Ecto neural progenitor cell (in vitro differentiated cells): ENCODE data around the gene HAUS2.
"Not testable (repeated sequence)": the region's sequence is repeated elsewhere in the genome, so short reads cannot be mapped to it uniquely, and the experiment has no call there.

ENCODE experiments used
- DNase-seq: peaks from one replicate; pipeline ENCODE4 v3.0.0-alpha.2; 2018; ENCODE audit warnings: low spot score

HAUS2 gene

DNA sequence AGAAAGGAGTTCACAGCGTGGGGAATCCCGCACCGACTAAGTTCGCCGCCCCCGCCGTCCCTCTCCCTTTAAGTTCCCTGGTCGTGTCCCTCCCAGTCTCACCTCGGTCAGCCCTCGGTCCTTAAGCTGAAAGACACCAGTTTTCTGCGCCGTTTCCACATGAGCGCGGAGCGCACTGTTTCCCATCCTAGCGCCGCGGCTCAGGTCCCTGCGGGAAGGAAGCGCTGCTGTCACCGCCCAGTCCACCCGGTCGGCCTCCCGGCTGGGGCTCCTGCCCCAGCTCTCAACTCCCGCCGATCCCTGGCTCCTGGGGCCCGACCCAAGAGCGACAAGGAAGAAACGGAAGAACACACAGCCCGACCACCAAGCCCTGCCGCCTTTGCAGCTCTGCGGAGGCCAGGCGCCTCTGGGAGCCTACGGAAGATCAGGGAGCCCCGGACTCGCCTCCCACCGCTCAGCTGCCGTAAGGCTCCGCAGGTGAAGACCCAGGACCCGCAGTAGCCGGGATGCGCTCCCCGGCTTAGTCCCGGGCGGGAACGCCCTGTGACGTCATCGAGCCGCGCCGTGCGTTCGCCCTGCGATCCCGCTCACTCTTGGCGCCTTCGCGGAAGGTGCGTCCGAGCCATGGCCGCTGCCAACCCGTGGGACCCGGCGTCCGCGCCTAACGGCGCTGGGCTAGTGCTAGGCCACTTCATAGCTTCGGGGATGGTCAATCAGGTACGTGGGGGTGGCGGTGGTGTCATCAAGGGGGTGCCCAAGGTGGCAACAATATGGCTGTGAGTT, at the start of gene HAUS2, which contains the start of gene LRRC57:
Gene HAUS2, plus strand, starts transcription at position 590 of the 783 bp plus-strand sequence. Its CDS starts 35 bp downstream, at position 625.
Gene LRRC57, minus strand, starts transcription at position 545 of the 783 bp plus-strand sequence. Its CDS starts 359 bp downstream, at position 186.
- DNase-seq = peak; percentile 97

- DNase-seq = no peak
These were observed 48.6 kb upstream of the HAUS2 start for GRCh38 chr15:42499858-42500609.

DNA sequence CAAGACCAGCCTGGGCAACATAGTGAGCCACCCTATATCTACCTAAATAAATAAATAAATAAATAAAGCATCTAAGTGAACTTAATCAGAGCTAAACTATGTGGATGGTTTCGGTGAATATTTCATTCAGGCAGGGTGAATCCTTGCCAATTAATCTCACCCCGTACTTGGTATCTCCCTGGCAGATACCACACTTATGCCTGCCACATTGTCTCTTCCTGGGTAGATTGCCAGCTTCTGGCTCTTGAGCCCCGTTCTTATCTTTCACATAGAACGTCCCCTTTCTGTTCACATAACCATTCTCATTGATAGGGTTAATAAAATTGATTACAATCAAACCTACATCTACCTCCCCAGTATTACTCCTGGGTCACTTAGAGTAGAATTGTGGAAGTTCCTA, 46.2 kb upstream of the HAUS2 start:
- no peak for DNase-seq

DNA sequence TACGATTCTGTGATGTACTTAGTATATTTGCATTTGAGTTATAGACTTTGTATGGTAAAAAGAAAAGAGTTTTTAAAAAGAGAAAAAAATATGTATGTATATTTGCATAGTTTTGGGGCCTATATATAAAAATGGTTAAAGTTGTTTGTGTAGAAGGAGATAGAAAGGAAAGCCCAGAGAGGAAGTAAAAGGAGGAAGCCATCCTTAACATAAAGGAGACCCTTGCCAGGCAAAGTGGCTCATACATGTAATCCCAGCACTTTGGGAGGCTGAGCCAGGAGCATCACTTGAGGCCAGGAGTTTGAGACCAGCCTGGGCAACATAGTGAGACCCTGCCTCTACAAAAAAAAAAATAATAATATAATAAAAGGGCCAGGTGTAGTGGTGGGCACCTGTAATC, 44.8 kb upstream of the HAUS2 start:
- DNase-seq = no peak

DNA sequence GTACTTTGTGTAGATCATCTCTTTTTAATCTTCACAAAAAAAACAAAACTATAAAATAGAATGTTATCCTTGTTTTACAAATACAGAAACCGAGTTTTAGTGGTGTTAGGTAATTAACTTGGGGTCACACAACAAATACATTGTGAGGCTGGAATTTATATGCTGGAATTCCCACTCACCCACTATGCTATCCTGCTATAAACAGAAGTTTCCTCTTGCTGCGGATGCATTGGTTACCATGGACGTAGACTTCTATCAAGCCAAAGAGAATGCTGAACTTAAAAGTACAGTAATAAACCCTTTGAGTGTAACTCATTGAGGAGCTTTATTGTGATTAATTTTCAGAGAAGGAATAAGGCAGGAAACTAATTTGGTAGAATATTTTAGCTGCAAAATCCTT, 44.0 kb upstream of the HAUS2 start:
- DNase-seq = no peak

GRCh38 chr15:42507514-42507913, 41.1 kb upstream of the HAUS2 start:
- no peak for DNase-seq

GRCh38 chr15:42508263-42508690, 40.4 kb upstream of the HAUS2 start:
- DNase-seq = no peak

DNA sequence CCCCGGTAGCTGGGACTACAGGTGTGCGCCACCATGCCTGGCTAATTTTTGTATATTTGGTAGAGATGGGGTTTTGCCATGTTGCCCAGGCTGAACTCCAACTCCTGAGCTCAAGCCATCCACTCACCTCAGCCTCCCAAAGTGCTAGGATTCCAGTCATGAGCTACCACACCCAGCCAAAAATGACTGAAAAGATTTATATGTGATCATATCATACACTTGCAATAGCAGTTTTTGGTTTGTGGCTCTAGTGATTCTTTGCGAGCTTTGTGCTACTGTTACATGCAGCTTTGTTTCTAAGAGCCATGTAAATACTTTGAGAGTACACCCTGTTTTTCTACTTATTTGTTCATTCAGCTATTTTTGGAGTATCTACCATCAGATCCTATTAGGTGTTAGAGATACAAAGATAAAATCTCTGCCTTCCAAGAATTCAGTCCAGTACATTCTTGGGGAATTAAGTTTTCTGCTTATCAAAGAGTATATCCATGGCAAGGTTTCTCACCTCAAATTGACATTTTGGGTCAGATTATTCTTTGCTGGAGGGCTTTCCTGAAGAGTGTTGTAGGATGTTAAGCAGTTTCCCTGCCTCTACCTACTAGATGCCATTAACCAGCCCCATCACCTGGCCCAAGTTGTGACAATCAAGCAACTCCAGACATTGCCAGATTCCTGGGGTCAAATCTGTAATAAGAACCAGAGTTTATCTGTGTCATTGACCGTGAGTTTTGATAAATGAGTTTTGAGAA, 38.2 kb upstream of the HAUS2 start:
- DNase-seq = no peak

- DNase-seq = no peak
These were observed 37.6 kb upstream of the HAUS2 start for GRCh38 chr15:42511007-42511391.

DNA sequence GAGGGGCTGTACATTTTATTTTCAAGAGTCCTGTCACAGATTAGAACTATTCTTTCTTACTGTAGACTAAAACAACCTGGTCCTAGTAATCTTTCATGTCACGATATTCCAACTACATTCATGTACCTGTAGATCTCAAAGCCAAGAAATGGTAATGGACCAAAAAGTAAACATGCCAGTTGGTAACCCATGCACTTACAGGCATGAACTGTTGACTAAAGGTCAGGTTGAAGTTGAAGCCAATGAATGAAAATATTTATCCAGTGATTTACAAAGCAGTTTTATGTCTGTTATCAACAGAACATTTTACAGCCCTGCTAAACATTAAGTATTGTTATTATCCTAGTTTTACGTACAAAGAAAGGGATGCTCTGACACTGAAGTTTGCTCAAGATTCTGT, 25.3 kb upstream of the HAUS2 start:
- DNase-seq = no peak

DNA sequence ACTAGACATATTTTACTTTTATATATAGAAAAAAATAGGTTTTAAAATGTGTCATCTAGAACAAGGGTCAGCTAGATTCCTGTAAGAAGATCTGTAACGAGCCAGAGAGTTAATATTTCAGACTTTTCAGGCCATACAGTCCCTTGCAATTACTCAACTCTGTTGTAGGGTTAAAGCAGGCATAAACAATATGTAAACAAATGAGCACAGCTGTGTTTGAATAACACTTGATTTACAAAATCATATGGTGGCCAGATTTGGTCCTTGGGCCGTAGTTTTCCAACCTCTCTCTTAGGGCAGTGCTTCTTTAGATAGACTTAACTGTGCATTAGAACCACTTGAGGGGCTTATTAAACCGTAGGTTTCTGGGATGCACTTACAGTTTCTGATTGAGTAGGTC, 19.7 kb upstream of the HAUS2 start:
- DNase-seq = no peak

DNA sequence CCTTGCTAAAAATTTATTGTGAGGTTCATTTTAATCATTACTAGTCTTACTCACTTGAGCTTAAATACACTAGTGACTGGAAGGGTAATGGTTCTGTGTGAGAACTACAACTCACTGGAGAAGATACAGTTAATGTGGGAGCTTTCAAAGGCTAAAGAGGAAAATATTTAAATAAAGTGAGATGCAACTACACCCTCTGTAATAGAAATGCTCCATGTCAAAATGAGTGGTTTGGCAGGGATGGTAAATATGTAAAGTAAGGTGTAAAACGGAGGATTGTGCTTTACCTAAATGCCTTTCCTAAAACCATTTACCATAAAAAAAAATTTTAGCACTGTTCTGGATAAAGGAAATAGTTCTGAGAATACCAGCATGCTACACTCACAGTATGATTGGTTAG, 15.4 kb upstream of the HAUS2 start:
- DNase-seq = no peak

DNA sequence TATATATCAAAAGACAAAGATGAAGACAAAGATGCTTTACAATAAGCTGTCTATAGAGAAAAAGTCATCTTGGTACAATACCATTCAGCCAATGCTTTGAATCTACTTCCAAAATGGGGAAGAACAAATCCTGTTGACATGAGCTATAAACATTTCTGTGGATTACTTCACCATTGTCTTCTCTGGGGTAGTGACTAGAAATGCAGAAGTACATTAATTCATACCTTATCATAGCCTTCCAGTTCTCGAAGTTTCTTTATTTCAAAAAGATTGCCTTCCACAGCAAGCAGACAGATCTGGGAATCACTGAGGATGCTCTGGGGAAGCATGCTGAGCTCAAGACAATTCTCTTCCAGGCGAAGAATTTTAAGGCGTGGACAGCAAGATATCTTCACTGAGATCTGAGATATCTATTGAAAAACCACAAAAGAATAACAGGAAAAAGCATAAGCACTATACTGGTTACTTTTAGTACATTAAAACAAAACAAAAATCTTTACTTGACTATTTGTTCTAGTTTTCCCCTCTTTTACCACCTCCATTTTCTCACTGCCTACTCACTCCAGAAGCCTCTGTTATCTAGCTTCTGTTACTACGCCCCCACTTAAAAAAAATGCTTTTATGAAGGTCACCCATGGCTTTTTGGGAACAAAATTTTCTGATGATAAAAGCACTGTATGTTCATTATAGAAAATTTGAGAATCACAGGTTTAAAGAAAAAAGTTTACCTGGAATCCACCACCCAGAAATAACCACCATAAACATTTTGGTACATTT, 3.6 kb upstream of the HAUS2 start:
- no peak for DNase-seq

GRCh38 chr15:42547918-42548248, 755 bp upstream of the HAUS2 start:
- DNase-seq = no peak

DNA sequence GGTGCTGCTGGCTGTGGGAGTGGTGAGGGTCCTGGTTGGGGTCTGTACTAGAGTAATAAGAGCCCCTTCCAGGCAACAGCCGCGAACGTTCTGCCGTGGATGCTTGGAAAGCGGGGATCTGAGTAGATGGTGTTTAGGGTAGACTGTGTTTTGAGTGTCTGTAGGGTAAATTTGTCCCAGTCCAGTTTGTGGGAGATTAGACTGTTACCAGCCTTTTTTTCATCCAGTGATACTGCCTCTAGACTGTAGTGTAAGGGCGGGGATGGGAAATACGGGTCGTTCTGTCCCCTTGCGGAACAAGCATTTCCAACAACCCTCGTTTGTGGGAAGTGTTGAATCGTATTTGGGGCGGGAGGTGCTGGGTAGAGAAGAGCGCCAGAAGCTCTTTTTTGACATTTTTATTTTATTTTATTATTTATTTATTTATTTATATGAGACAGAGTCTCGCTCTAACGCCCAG, 424 bp downstream of the HAUS2 start:
- DNase-seq = no peak

DNA sequence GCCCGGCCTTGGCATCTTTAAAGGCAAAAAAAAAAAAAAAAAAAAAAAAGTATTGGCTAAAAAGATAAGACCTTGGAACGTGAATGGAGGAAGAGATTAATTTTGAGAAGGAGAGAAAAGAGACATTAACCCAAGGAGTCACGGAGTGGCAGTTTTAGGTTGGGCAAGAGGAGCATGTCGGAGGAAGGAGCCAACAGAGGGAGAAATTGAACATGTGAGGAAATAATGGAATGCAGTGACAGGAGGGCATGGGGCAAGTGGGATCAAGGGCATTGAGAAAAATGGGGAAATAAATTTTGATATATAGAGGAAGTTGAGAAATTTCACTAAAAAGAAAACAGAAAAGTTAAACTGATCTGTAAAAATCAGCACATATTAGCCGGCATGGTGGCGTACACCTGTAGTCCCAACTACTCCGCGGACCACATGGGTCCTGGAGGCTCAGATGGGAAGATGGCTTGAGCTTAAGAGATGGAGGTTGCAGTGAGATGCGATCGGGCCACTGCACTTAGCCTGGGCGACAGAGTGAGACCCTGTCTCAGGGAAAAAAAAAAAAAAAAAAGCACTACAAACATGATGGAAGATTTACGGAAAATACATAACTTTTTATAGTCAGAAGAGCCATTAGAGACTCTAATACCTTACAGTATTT, 1.2 kb downstream of the HAUS2 start:
- no peak for DNase-seq

- no peak for DNase-seq
These were observed 4.9 kb downstream of the HAUS2 start for GRCh38 chr15:42553554-42553953.

DNA sequence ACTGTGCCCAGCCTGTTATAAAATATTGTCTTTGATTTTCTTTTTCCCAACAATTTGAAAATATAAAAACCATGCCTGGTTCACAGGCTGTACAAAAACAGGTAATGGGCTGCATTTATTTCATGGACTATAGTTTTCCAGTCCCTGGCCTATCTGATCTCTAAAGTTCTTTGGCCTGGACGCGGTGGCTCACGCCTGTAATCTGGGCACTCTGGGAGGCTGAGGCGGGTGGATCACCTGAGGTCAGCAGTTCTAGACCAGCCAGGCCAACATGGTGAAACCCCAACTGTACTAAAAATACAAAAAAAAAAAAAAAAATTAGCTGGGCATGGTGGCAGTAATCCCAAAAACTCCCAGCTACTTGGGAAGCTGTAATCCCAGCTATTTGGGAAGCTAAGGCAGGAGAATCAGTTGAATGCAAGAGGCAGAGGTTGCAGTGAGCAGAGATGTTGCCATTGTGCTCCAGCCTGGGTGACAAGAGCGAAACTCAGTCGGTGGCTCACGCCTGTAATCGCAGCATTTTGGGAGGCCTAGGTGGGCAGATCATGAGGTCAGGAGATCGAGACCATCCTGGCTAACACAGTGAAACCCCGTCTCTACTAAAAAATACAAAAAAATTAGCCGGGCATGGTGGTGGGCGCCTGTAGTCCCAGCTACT, 8.0 kb downstream of the HAUS2 start:
- not testable (repeated sequence) for DNase-seq

DNA sequence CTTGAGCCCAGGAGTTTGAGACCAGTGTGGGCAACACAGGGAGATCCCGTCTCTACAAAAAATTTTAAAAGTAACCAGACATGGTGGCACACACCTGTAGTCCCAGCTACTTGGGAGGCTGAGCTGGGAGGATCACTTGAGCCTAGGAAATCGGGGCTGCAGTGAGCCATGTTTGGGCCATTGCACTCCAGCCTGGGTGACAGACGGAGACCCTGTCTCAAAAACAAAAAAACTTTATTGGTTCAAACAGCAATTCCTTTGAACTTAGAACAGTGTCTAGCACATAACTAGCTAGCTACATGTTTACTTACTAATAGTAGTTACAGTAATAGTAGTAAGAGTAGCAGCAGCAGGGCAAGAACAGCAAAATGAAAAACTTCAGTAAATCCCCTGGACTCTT, 10.1 kb downstream of the HAUS2 start:
- no peak for DNase-seq

- peak; percentile 99 for DNase-seq
These were observed 26.8 kb downstream of the HAUS2 start, which contains the start of gene STARD9 for GRCh38 chr15:42575188-42576039. Gene STARD9 (plus strand): TSS chr15:42575606. CDS start chr15:42575716, 110 bp downstream.
